Measurements from ENCODE around the gene KCNE2. TPM values are rescaled to one million over a fixed set of nuclear protein-coding genes. Genes with fewer than 3 reads are reported as not detected.

The KCNE2 gene
- total RNA-seq, 4 donors from 2014 or later, result not detected

- intact Hi-C loops (cut with DNase I; ENCODE audit: low total_unique reads), result loop anchor here (10.0 kb wide), 1 partner anchor 417 kb away; the partner anchor contains the start of gene ATP5PO
- ATAC-seq, result no peak
- in situ Hi-C loops (cut with MboI; ENCODE audit: low sequenced_read_pairs in 4 of 4), result no loop called here
- DNase-seq, result no peak
- TF ChIP-seq CTCF (IDR thresholded peaks at IDR 0.05 in 4 of 5, conservative IDR thresholded peaks at IDR 0.05 in 1 of 5) (no peak), POLR2A (IDR thresholded peaks at IDR 0.05) (no peak)
- no peaks in the 10 kb centered on the region for H3K4me1 ChIP-seq
- no peak overlapping the region for H3K4me3 ChIP-seq
- no peak overlapping the region for H3K27ac ChIP-seq
- no peaks in the 10 kb centered on the region for H3K9me3 ChIP-seq
- H3K27me3 ChIP-seq, result no peaks in the 10 kb centered on the region
- H3K36me3 ChIP-seq, result no peaks in the 10 kb centered on the region
Observed at GRCh38 chr21:34331726-34332125, 32.1 kb upstream of the KCNE2 start.

GRCh38 chr21:34332347-34332746 is 31.5 kb upstream of the KCNE2 start:
- TF ChIP-seq POLR2A (IDR thresholded peaks at IDR 0.05) (no peak), CTCF (IDR thresholded peaks at IDR 0.05 in 4 of 5, conservative IDR thresholded peaks at IDR 0.05 in 1 of 5) (no peak)
- ATAC-seq, result no peak
- DNase-seq, result no peak
- Histone ChIP-seq H3K27ac (no peak overlapping the region), H3K27me3 (no peaks in the 10 kb centered on the region), H3K4me3 (no peak overlapping the region), H3K36me3 (no peaks in the 10 kb centered on the region), H3K4me1 (peaks cover 0 to 4% of the 10 kb centered on the region in 2 donors), H3K9me3 (no peaks in the 10 kb centered on the region)
- in situ Hi-C loops (cut with MboI; ENCODE audit: low sequenced_read_pairs in 4 of 4) (no loop called here), intact Hi-C loops (cut with DNase I; ENCODE audit: low total_unique reads) (loop anchor here (10.0 kb wide), 1 partner anchor 418 kb away; the partner anchor contains the start of gene ATP5PO)

GRCh38 chr21:34333121-34333739 is 30.6 kb upstream of the KCNE2 start:
- H3K4me1 ChIP-seq, result peaks cover 0 to 10% of the 10 kb centered on the region in 2 donors
- H3K36me3 ChIP-seq, result no peaks in the 10 kb centered on the region
- no peak for TF ChIP-seq POLR2A (IDR thresholded peaks at IDR 0.05)
- TF ChIP-seq CTCF (IDR thresholded peaks at IDR 0.05 in 4 of 5, conservative IDR thresholded peaks at IDR 0.05 in 1 of 5), result no peak
- intact Hi-C loops (cut with DNase I; ENCODE audit: low total_unique reads) (loop anchor here (10.0 kb wide), 1 partner anchor 418 kb away; the partner anchor contains the start of gene ATP5PO), in situ Hi-C loops (cut with MboI; ENCODE audit: low sequenced_read_pairs in 4 of 4) (no loop called here)
- H3K9me3 ChIP-seq, result no peaks in the 10 kb centered on the region
- ATAC-seq (no peak), DNase-seq (no peak)
- H3K27me3 ChIP-seq, result no peaks in the 10 kb centered on the region
- H3K27ac ChIP-seq, result no peak overlapping the region
- no peak overlapping the region for H3K4me3 ChIP-seq

- ATAC-seq (no peak), DNase-seq (no peak)
- TF ChIP-seq POLR2A (IDR thresholded peaks at IDR 0.05) (no peak), CTCF (IDR thresholded peaks at IDR 0.05 in 4 of 5, conservative IDR thresholded peaks at IDR 0.05 in 1 of 5) (no peak)
- H3K4me3 ChIP-seq, result no peak overlapping the region
- no peak overlapping the region for H3K27ac ChIP-seq
- intact Hi-C loops (cut with DNase I; ENCODE audit: low total_unique reads) (loop anchor here (10.0 kb wide), 1 partner anchor 421 kb away; the partner anchor contains the start of gene ATP5PO), in situ Hi-C loops (cut with MboI; ENCODE audit: low sequenced_read_pairs in 4 of 4) (no loop called here)
- no peaks in the 10 kb centered on the region for H3K9me3 ChIP-seq
- H3K36me3 ChIP-seq, result no peaks in the 10 kb centered on the region
- peaks cover 0 to 10% of the 10 kb centered on the region in 2 donors for H3K4me1 ChIP-seq
- H3K27me3 ChIP-seq, result no peaks in the 10 kb centered on the region
Observed at GRCh38 chr21:34335316-34335715, 28.5 kb upstream of the KCNE2 start.
